HepG2 (cell line): ENCODE results near the gene TEKT2. TPM values are rescaled to one million over a fixed set of nuclear protein-coding genes. Genes with fewer than 3 reads are reported as not detected.

ENCODE experiments used
- E2F2 ChIP-seq: sonication (generic); formaldehyde crosslinking; IDR thresholded peaks from 2 replicates; pipeline ENCODE4 v1.4.0; 2020; ENCODE audit warnings: missing genetic modification reagents, borderline replicate concordance
- HNF4A ChIP-seq: sonication (generic); formaldehyde crosslinking; IDR thresholded peaks from 2 replicates; pipeline ENCODE4 v1.4.0; 2020; ENCODE audit warnings: missing genetic modification reagents
- MED1 ChIP-seq: sonication (generic); formaldehyde crosslinking; IDR thresholded peaks from 2 replicates; pipeline ENCODE4 v1.4.0; 2020; ENCODE audit warnings: missing genetic modification reagents
- MEF2D ChIP-seq: sonication (generic); formaldehyde crosslinking; IDR thresholded peaks from 2 replicates; pipeline ENCODE4 v1.5.1; 2020; ENCODE audit warnings: mild to moderate bottlenecking, missing genetic modification reagents
- MTA3 ChIP-seq: sonication (generic); formaldehyde crosslinking; IDR thresholded peaks from 2 replicates; pipeline ENCODE4 v1.4.0; 2020; ENCODE audit warnings: missing genetic modification reagents
- REL ChIP-seq: sonication (generic); formaldehyde crosslinking; conservative IDR thresholded peaks from 2 replicates; pipeline ENCODE4 v1.8.0; 2022; ENCODE audit warnings: mild to moderate bottlenecking, missing genetic modification reagents, moderate library complexity
- RORA ChIP-seq: sonication (generic); formaldehyde crosslinking; IDR thresholded peaks from 2 replicates; pipeline ENCODE4 v1.5.0; 2020; ENCODE audit warnings: mild to moderate bottlenecking, missing genetic modification reagents, moderate library complexity
- SAP130 ChIP-seq: IDR thresholded peaks from 2 replicates; pipeline ENCODE4 v1.6.1; 2016; ENCODE audit warnings: low read depth
- SNRNP70 ChIP-seq: fragments of 200-400 bp; formaldehyde crosslinking; IDR thresholded peaks from 2 replicates; pipeline ENCODE4 v1.6.1; 2017; ENCODE audit warnings: mild to moderate bottlenecking, low read depth, low read length, moderate library complexity
- TCF12 ChIP-seq, 2 experiments: fragments of 450-650 bp in 1 of 2; sonication (generic) in 1 of 2; formaldehyde crosslinking in 1 of 2; IDR thresholded peaks; 2 replicates each; pipeline versions ENCODE4 v1.6.1 to v1.8.0; 2017 to 2022; ENCODE audit warnings: antibody characterized with exemption in 1 of 2, mild to moderate bottlenecking in 1 of 2, missing genetic modification reagents in 1 of 2, moderate library complexity in 1 of 2
- TRAFD1 ChIP-seq: sonication (generic); formaldehyde crosslinking; IDR thresholded peaks from 2 replicates; pipeline ENCODE4 v1.5.1; 2020; ENCODE audit warnings: missing genetic modification reagents, mild to moderate bottlenecking, borderline replicate concordance
- ZBTB37 ChIP-seq: sonication (generic); formaldehyde crosslinking; IDR thresholded peaks from 2 replicates; pipeline ENCODE4 v1.4.0; 2020; ENCODE audit warnings: mild to moderate bottlenecking, missing genetic modification reagents
- ZFX ChIP-seq: sonication (generic); formaldehyde crosslinking; IDR thresholded peaks from 2 replicates; pipeline ENCODE4 v1.4.0; 2020; ENCODE audit warnings: mild to moderate bottlenecking, low read depth, missing genetic modification reagents, moderate library complexity
- ZNF331 ChIP-seq: sonication (generic); formaldehyde crosslinking; IDR thresholded peaks from 2 replicates; pipeline ENCODE4 v1.4.0; 2020; ENCODE audit warnings: missing genetic modification reagents
- ZNF546 ChIP-seq: sonication (generic); formaldehyde crosslinking; conservative IDR thresholded peaks from 2 replicates; pipeline ENCODE4 v1.8.1; 2023; ENCODE audit warnings: mild to moderate bottlenecking, missing genetic modification reagents
- ZNF678 ChIP-seq: sonication (generic); formaldehyde crosslinking; IDR thresholded peaks from 2 replicates; pipeline ENCODE4 v1.4.0; 2020; ENCODE audit warnings: mild to moderate bottlenecking, missing genetic modification reagents
- polyA plus RNA-seq, 8 experiments: library from polyadenylated mRNA; depleted of rRNA in 3 of 8; stranded (reverse) in 7 of 8; unstranded in 1 of 8; fragments of >200 nt; fragmentation: Illumina TruSeq in 4 of 8; extraction: Trizol in 4 of 8; gene quantifications; 2 replicates each; pipeline versions ENCODE4 v1.2.1 to v1.2.3, GENCODE V29; 2011 to 2016; ENCODE audit warnings: low read depth in 4 of 8, missing spikeins in 1 of 8, mixed read lengths in 1 of 8; ENCODE audit not compliant: insufficient read depth in 1 of 8
- total RNA-seq, 5 experiments: library from RNA; depleted of rRNA; stranded (reverse); fragments of >200 nt; fragmentation: Illumina TruSeq; extraction: Trizol; gene quantifications; 2 replicates each; pipeline ENCODE4 v1.2.3, GENCODE V29; 2016; ENCODE audit warnings: low read depth in 1 of 5
- TF ChIP-seq, protein P1 (sequence below), 2 experiments: IDR thresholded peaks; 2 replicates each; pipeline ENCODE4 v1.6.1; 2011 to 2012; ENCODE audit warnings: low read length in 2 of 2, borderline replicate concordance in 1 of 2, low read depth in 1 of 2, mild to moderate bottlenecking in 1 of 2, moderate library complexity in 1 of 2
- TF ChIP-seq, protein P2 (sequence below): sonication (generic); formaldehyde crosslinking; conservative IDR thresholded peaks from 2 replicates; pipeline ENCODE4 v1.8.0; 2022; ENCODE audit warnings: missing genetic modification reagents

The TEKT2 gene
- total and polyA plus RNA-seq, 2 of the 13 experiments (the other 11 are each of a cell fraction or from before 2014, with no cell fraction given) = 0.31 to 0.38 TPM

- TF ChIP-seq, protein P1, sequence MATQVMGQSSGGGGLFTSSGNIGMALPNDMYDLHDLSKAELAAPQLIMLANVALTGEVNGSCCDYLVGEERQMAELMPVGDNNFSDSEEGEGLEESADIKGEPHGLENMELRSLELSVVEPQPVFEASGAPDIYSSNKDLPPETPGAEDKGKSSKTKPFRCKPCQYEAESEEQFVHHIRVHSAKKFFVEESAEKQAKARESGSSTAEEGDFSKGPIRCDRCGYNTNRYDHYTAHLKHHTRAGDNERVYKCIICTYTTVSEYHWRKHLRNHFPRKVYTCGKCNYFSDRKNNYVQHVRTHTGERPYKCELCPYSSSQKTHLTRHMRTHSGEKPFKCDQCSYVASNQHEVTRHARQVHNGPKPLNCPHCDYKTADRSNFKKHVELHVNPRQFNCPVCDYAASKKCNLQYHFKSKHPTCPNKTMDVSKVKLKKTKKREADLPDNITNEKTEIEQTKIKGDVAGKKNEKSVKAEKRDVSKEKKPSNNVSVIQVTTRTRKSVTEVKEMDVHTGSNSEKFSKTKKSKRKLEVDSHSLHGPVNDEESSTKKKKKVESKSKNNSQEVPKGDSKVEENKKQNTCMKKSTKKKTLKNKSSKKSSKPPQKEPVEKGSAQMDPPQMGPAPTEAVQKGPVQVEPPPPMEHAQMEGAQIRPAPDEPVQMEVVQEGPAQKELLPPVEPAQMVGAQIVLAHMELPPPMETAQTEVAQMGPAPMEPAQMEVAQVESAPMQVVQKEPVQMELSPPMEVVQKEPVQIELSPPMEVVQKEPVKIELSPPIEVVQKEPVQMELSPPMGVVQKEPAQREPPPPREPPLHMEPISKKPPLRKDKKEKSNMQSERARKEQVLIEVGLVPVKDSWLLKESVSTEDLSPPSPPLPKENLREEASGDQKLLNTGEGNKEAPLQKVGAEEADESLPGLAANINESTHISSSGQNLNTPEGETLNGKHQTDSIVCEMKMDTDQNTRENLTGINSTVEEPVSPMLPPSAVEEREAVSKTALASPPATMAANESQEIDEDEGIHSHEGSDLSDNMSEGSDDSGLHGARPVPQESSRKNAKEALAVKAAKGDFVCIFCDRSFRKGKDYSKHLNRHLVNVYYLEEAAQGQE (IDR thresholded peaks at IDR 0.05; ENCODE audit: borderline replicate concordance in 1 of 2, low read depth in 1 of 2, low read length in 2 of 2) = peak in 1 of 2 experiments; percentile 56; a peak in 1 of 4 replicates
- TF ChIP-seq MEF2D (0 out of 2 replicates have a peak, but pooled peaks have one; percentile 17), MED1 (peak; percentile 86), REL (0 out of 2 replicates have a peak, but pooled peaks have one; percentile 37), SAP130 (CRISPR knock-in tag) (peak; percentile 97), SNRNP70 (no peak), ZNF331 (peak; percentile 97), TCF12 (IDR thresholded peaks at IDR 0.05) (no peak), TCF12 (CRISPR knock-in tag; IDR thresholded peaks at IDR 0.05) (no peak), MTA3 (CRISPR knock-in tag) (no peak), ZNF546 (peak; percentile 79), ZBTB37 (CRISPR knock-in tag) (no peak), RORA (CRISPR knock-in tag) (no peak), ZNF678 (CRISPR knock-in tag) (no peak; the same call in 1 of the 2 replicates), E2F2 (CRISPR knock-in tag) (peak; percentile 96; the same call in 1 of the 2 replicates), ZFX (CRISPR knock-in tag) (peak; percentile 95), TRAFD1 (no peak), HNF4A (no peak)
- TF ChIP-seq, protein P2, sequence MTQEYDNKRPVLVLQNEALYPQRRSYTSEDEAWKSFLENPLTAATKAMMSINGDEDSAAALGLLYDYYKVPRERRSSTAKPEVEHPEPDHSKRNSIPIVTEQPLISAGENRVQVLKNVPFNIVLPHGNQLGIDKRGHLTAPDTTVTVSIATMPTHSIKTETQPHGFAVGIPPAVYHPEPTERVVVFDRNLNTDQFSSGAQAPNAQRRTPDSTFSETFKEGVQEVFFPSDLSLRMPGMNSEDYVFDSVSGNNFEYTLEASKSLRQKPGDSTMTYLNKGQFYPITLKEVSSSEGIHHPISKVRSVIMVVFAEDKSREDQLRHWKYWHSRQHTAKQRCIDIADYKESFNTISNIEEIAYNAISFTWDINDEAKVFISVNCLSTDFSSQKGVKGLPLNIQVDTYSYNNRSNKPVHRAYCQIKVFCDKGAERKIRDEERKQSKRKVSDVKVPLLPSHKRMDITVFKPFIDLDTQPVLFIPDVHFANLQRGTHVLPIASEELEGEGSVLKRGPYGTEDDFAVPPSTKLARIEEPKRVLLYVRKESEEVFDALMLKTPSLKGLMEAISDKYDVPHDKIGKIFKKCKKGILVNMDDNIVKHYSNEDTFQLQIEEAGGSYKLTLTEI (CRISPR knock-in tag) = no peak
Measured at GRCh38 chr1:36088577-36089392, 4.9 kb downstream of the TEKT2 start, which contains the start of gene ADPRS (continued).
